KOPT-K1 (cell line): ENCODE measurements around the gene LENG8.
A peak's percentile ranks its signal among the peaks of the same experiment; 100 is the strongest.
"Not testable (repeated sequence)": the region's sequence is repeated elsewhere in the genome, so short reads cannot be mapped to it uniquely, and the experiment has no call there.

Experiments
- H3K27ac ChIP-seq: fragments of 200-600 bp; sonication (generic); 2 replicates; pipeline ENCODE4 v1.5.1; 2016; ENCODE audit warnings: antibody characterized with exemption, mild to moderate bottlenecking, low read depth, low read length; ENCODE audit not compliant: poor library complexity, severe bottlenecking
- H3K36me3 ChIP-seq: fragments of 200-600 bp; sonication (generic); 2 replicates; pipeline ENCODE4 v1.5.1; 2017; ENCODE audit warnings: antibody characterized with exemption, mild to moderate bottlenecking, low read length, moderate library complexity; ENCODE audit not compliant: insufficient read depth
- H3K9me3 ChIP-seq: fragments of 200-600 bp; sonication (generic); 2 replicates; pipeline ENCODE4 v1.5.1; 2017; ENCODE audit warnings: antibody characterized with exemption, low read length, mild to moderate bottlenecking; ENCODE audit not compliant: insufficient read depth, poor library complexity, severe bottlenecking

The LENG8 gene

DNA sequence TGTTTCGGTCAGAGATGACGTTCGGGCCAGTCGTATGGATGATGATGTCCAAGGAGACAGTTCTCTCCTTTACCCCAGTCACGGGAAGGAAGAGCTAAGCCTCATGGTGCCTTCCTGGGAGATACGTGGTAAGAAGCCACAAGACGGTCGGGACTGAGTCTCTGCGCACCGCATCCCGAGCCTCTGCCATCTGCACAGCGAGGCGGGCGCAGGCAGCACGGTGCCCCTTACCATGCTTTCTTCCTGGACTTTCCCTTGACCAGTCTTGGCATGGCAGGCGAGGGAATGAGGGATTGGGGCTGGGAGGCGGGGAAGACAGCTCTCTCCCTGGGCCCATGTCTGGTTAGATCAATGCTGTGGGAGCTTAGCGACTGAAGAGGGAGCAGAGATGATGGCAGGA is 43.6 kb downstream of the LENG8 start:
- no peaks in the 10 kb centered on the region for H3K36me3 ChIP-seq
- H3K27ac ChIP-seq: peak overlapping the region; percentile 55
- H3K9me3 ChIP-seq: no peaks in the 10 kb centered on the region

GRCh38 chr19:54493056-54493455 is 44.1 kb downstream of the LENG8 start:
- not testable (repeated sequence) for H3K9me3 ChIP-seq, H3K36me3 ChIP-seq
- peak overlapping the region; percentile 55 for H3K27ac ChIP-seq

DNA sequence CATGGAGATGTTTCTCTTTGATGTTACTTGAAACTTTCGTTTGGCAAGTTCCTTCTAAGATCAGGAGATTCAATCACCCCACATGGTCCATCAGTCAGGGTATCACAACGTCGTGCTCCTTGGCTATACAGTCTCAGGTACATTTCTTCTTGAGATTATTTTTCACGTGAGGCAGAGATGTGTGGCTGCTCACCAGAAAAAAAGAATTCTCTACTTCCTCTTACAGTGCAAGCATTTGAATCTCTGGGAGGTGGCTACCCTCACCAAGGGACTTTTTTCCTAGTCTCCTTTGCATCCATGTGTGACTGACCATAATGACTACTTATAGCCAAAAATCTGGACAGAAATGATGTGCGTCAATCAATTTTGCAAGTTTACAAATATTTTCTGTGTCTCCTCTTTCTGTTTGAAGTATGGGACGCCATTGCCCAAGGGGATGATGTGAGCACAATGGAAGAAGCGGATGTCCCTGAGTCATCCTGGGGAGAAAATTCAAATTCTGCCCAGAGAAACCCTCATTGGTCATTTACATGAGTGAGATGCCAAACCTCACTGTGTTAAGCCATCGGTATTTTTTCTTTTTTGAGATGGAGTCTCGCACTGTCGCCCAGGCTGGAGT is 45.1 kb downstream of the LENG8 start:
- Histone ChIP-seq H3K27ac (no peak overlapping the region), H3K9me3 (no peaks in the 10 kb centered on the region)

DNA sequence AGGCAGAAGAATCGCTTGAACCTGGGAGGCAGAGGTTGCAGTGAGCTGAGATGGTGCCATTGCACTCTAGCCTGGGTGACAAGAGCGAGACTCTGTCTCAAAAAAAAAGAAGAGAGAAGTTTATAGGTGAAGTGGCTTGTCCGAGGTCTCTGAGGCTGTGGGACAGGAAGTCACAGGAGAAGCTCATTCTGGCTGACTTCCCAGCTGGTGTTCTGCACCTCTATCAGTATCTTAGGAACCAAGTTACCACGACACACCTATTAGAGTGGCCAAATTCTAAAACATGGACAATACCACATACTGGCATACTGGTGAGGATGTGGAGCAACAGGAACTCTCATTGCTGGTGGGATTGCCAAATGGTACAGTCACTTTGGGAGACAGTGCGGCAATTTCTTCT is 46.3 kb downstream of the LENG8 start:
- H3K36me3 ChIP-seq, H3K9me3 ChIP-seq, H3K27ac ChIP-seq: not testable (repeated sequence)

More for the DNA sequence above, 45.1 kb downstream of the LENG8 start:
- no peaks in the 10 kb centered on the region for H3K36me3 ChIP-seq

GRCh38 chr19:54497747-54498450 is 48.9 kb downstream of the LENG8 start:
- not testable (repeated sequence) for H3K9me3 ChIP-seq, H3K36me3 ChIP-seq
- peak overlapping the region; percentile 69 for H3K27ac ChIP-seq

DNA sequence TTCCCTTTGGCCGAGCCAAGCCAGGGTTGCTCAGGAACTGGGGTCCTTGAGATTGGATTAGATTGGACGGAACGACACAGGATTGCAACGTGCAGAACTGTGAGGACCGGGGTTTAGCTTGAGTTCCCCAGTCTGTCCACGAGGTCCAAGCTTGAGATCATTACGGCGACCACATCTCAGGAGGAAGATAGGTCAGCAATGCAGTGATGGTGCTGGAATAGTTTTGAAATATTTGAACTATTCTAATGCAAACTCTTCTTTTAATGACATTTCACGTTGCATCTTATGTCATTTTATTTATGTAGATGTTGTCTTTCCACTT is 49.4 kb downstream of the LENG8 start:
- peak overlapping the region; percentile 69 for H3K27ac ChIP-seq
- not testable (repeated sequence) for H3K9me3 ChIP-seq

GRCh38 chr19:54502518-54503048 is 53.6 kb downstream of the LENG8 start, which contains the start of gene LAIR2:
TSS of gene LAIR2 (plus strand) at chr19:54502831. CDS start at chr19:54502919, 88 bp downstream.
- Histone ChIP-seq H3K9me3 (no peaks in the 10 kb centered on the region), H3K27ac (peak within 1 kb of the TSS; percentile 50), H3K36me3 (no peaks in the 10 kb centered on the region)

More for the DNA sequence above, 49.4 kb downstream of the LENG8 start:
- H3K36me3 ChIP-seq: not testable (repeated sequence)

DNA sequence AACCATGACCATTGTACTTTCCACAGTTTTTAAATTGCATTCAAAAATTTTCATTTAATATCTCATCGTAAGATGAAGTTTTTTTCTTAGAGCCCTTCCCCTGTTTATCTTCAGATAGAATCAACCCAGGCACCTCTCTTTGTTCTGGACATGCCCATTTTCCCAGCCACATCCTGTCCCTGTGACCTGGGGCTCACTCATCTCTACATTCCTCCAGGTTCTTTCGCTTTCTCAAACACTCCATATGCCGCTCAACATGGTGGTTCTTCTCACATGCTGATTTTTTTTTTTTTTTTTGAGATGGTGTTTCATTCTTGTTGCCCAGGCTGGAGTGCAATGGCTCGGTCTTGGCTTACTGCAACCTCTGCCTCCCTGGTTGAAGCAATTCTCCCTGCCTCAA is 56.5 kb downstream of the LENG8 start:
- H3K36me3 ChIP-seq, H3K27ac ChIP-seq, H3K9me3 ChIP-seq: not testable (repeated sequence)

DNA sequence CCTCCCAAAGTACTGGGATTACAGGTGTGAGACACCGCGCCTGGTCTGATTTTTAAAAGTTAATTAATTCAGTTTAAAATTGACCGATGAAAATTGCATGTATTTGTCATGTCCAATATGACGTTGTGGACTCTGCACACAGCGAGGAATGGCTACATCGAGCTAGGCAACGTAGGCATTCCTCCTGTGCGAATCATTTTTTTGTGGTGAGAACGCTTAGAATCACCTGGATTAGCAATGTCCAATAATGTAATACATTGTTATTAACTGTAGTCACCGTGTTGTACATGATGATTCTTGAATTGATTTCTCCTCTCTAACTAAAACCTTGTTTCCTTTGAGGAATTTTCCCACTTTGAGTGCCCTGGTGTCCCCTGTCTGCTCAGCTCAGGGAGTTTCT is 57.1 kb downstream of the LENG8 start:
- H3K9me3 ChIP-seq: no peaks in the 10 kb centered on the region
- H3K27ac ChIP-seq: no peak overlapping the region
- H3K36me3 ChIP-seq: no peaks in the 10 kb centered on the region

DNA sequence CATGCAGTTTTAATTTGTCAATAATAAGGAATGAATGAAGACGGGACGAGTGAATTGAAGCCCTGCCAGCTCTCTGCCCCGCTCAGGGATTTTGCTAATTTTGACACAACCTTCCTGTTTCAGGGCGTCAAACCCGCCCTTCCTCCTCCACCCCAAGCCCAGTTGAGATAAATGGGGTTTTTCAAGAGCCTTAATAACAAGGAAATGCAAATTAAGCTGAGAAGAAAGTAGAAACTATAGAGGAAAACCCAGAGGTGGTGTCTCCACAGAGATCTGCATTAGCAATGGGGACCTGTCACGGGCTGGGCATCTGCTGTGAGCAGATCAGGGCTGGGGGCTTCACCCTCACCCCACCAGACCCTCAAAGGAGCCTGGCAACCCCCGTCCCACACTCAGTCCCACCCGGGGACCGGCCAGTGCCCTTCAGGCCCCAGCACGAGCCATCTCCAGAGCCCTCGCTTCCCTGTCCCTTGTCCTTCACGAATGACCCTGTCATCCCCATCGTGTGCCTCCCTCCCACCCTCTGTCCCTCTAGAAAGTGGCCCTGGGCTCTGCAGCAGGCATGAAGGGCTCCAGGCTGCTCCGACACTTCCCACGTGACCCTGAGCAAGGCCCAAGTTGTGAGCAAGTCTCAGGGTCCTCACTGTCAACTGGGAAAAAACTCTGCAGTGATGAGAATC is 58.2 kb downstream of the LENG8 start:
- H3K36me3 ChIP-seq, H3K27ac ChIP-seq, H3K9me3 ChIP-seq: not testable (repeated sequence)

DNA sequence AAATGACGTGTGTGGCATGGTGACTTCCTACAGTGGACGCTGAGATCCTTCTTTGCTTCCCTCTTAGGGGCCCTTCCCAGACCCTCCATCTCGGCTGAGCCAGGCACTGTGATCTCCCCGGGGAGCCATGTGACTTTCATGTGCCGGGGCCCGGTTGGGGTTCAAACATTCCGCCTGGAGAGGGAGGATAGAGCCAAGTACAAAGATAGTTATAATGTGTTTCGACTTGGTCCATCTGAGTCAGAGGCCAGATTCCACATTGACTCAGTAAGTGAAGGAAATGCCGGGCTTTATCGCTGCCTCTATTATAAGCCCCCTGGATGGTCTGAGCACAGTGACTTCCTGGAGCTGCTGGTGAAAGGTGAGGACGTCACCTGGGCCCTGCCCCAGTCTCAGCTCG is 58.8 kb downstream of the LENG8 start:
- H3K9me3 ChIP-seq: no peaks in the 10 kb centered on the region
- no peak overlapping the region for H3K27ac ChIP-seq
- no peaks in the 10 kb centered on the region for H3K36me3 ChIP-seq

DNA sequence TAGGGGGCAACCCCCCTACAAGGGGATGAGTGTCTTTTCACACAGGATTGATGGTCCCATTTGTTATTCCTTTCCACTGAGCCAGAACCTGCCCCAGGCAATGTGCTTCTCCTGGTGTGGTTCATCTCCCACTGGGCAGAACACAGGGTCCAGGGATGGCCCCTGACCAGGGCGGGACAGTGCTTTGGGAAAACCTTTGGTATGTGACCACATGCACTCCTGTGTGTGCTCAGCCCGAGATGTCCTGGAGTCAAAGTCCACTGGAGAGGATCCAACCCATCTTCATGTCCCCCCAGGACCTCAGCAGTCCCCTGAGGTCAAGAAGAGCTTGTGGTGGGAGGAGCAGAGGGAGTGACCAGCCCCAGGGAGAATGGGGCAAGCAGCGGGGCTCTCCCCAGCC is 59.5 kb downstream of the LENG8 start:
- not testable (repeated sequence) for H3K9me3 ChIP-seq, H3K36me3 ChIP-seq, H3K27ac ChIP-seq

DNA sequence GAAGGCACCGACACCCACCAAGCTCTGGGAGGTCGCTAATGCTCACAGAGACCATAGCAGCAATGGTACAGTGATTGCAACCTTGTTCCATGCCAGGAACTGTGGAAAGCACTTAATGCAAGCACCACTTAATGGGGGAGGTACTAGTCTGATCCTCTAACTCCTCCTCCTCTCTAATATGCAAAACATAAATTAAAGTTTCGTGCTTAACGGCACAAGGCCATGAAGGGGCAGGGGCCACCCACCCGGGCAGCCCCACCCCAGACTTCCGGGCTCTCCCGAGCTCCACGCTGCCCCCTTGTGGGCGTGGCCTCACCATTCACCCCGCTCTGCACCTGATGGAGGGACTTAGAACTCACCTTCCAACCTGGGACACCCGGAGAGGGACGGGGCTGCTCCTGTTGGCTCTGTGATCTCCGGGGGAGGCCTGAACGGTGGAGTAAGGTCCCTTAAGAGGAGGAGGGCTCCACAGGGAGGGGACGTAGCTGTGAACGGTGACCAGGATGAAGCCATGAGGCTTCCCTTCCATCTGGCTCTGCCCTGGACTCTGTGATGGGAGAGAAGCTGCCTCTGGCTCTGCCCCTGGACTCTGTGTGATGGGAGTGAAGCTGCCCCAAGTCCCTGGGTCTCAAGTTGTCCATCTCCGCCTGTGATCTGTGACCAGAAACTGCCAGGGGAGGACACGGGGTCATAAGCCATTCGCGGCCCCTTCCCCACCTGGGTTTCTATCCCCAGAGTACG is 60.4 kb downstream of the LENG8 start:
- not testable (repeated sequence) for H3K27ac ChIP-seq, H3K9me3 ChIP-seq, H3K36me3 ChIP-seq
